Measurements from ENCODE around the gene TMEM38A.
"Not testable (repeated sequence)": the region's sequence is repeated elsewhere in the genome, so short reads cannot be mapped to it uniquely, and the experiment has no call there.

TMEM38A gene

DNA sequence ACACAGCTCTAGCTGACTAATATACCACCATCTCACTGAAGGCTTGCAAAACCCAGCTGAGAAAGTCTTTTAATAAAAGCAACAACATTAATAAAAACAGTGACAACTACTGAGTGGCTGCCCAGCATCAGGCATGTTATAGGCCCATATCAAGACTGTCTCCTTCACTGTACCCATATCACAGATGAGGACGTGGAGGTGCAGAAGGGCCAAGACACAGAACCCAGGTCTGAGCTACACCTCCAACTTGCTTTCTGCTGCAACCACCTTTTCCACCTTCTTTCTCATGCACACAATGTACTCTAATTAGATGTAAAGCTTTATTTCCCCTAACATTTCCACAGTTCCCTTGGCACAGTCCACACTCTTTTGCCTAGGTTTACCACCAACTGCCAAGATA lies 22.3 kb upstream of the TMEM38A start:
- DNase-seq, result no peak

DNA sequence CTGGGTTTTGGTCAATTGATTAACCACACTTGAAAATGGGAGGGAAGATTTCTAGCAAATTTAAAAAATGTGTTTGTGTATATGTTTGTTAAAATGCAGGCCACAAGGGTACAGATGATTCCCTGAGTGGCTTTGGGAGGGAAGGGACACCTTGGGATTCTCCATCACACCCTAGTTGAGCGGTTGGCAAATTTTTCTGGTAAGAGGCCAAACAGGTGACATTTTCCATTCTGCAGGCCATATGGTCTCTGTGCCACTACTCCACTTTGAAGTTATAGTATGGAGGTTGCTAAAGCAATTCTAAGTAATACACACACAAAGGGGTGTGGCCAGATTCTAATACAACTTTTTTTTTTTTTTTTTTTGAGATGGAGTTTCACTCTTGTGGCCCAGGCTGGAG lies 20.0 kb upstream of the TMEM38A start:
- DNase-seq, result no peak

DNA sequence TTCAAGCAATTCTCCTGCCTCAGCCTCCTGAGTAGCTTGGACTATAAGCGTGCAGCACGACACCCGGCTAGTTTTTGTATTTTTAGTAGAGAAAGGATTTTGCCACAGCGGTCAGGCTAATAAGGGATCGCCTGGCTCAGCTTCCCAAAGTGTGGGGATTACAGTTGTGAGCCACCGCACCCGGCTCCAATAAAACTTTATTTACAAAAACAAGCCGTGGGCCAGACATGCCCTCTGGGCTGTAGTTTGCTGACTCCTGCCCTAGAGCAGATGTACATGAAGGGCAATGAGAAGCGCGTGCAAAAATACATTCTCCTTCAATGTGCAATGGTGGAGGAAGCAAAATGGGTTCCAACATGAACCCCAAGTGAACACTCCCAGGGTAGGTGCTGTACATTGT lies 19.2 kb upstream of the TMEM38A start:
- no peak for DNase-seq

DNA sequence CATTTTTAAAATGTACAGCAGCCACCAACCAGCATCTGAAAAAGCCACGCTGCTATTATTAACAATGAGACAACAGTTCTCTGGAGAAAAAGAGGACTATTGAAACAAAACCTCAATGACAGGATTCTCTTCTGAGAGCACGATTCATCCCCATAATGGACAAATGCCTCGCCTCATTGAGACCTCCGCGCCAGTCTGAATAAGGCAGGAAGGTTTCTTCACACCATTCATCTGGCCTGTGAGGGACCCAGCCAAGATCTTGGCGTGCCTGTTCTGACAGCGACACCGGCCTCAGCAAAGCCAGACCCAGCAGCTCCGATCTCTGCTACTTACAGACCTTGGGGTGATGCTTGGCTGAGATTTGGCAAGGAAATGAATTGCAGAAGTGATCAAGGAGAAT lies 15.8 kb upstream of the TMEM38A start:
- no peak for DNase-seq

DNA sequence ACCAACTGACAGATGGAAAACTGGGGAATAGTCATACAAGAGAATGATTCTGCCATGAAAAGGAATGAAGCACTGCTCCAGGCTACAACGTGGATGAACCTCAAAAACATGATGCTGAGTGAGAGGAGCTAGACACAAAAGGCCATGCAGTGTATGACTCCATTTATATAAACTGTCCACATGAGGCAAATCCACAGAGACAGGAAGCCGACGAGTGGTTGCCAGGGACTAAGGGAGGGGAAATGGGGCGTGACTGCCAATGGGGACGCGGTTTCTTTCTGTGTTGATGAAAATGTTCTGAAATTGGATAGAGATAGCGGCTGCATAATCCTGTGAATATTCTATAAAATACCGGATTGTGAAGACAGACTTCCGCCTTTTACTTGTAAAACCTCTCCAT lies 11.2 kb upstream of the TMEM38A start:
- no peak for DNase-seq

DNA sequence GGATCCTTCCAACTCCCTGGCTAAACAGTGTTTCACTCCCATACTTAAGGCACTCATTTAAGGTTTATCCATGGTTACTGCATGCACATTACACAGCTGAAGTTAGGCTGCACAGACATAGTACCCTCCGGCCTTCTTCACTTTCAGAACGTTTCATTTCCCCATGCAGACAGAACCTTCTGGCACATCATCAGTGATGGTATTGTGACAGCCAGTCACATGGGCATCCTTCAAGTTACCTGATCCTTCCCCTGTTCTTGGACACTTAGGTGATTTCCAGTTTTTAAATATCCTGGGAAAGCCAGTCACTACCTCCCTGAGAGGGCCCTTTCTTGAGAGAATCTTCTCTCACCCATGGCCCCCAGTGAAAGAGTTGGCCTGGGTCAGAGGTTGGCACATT lies 10.1 kb upstream of the TMEM38A start:
- no peak for DNase-seq

DNA sequence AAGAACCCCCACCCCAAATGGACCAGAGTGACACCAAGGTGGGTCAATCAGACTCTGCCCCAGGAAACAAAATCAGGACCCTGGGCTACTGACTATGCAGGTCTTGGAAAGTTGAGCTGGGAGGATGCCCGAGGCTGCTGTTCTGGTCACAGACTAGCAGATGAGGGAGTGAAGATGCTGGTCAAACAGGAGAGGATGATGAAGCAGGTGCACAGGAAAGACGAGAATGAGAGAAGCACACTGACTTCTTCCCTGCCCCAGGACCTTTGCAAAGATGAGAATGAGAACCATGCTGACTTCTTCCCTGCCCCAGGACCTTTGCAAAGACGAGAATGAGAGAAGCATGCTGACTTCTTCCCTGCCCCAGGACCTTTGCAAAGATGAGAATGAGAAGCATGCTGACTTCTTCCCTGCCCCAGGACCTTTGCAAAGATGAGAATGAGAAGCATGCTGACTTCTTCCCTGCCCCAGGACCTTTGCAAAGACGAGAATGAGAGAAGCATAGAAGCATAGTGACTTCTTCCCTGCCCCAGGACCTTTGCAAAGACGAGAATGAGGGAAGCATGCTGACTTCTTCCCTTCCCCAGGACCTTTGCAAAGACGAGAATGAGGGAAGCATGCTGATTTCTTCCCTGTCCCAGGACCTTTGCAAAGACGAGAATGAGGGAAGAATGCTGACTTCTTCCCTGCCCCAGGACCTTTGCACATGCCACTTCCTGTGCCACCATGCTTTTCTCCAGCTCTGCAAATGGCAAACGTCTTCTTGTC lies 9.3 kb upstream of the TMEM38A start:
- DNase-seq, result not testable (repeated sequence)

DNA sequence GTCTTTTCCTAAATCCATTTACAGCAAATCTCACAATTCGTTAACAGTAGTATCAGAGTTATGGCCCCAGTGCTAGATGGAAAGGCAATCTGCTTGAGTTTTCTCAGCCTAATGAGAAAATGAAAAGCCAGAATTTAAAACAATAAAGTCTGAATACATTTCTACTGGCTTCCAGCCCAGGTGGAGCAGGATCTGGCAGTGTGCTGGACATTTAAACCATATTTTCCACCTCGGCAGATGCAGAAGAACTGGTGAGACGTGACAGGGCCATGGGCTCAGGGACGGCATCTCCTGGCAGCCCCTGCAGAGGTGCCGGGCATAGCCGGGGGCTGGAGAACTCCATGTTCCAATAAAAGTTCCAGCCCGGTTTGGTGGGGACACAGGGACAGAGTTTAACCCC lies 8.1 kb upstream of the TMEM38A start:
- DNase-seq, result no peak

DNA sequence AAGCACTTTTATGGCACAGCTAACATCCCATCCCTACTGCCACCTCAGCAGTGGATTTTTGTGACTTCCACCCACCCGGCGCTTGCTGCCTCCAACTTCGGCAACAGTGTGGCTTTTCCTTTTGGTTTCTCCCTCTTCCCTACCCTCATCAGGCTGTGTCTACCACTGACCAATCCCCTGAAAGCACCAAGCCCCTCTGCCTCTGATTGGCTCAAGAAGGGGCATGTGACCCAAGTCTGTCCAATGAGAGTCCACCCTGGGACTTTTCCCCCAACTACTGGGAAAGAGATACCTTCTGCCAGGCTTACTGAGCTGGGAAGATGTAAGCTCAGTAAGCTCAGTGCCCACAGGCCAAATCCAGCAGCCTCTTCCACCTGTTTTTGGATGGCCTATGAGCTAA lies 6.8 kb upstream of the TMEM38A start:
- DNase-seq, result no peak

DNA sequence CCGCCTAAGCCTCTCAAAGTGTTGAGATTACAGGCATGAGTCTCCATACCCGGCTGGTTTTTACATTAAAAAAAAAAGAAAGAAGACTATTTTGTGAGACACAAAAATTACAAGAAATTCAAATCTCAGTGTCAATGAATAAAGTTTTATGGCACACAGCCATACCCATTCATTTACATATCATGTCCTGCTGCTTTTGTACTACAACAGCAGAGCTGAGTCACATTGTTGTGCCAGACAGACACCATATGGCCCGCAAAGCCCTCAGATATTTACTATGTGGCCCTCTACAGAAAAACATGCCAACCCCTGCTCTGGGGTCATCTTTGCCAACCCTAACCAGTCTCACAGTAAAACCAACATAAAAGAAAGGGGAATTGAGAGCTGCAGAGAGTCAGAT lies 6.3 kb upstream of the TMEM38A start:
- DNase-seq, result no peak

DNA sequence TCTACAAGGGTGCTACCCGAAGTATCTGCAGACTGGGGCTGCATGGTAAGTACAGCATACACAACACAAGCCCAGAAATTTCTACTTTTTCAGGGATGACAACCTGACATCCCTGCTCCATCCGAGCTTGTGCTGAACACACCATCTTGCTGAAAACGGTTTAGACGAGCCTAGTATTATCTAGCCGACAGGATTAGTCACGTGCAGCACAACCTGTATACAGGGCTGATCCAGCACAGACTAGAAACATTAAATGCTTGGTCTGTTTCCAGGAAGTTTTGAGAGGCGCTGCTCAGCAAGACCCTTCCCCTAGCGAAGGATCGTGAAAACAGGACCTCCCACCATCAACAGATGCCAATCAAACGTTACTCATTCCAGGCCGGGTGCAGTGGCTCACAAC lies 5.2 kb upstream of the TMEM38A start:
- no peak for DNase-seq

DNA sequence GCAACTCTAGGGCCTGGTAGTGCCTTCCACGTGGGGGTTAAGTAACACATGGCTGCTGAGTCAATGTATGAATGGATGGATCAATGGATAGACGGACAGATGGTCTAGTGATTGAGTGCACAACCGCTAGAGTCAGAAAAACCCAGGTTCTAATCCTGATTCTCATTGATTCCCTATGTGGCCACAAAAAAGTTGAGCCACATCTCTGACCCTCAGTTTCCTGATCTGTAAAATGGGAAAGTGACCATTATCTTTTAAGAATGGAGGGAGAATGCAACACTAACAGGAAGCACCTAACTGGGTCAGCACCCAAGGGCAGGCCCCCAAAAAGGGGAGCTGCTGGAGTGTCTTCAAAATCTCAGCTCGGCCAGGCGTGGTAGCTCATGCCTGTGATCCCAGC lies 3.6 kb upstream of the TMEM38A start:
- no peak for DNase-seq

DNA sequence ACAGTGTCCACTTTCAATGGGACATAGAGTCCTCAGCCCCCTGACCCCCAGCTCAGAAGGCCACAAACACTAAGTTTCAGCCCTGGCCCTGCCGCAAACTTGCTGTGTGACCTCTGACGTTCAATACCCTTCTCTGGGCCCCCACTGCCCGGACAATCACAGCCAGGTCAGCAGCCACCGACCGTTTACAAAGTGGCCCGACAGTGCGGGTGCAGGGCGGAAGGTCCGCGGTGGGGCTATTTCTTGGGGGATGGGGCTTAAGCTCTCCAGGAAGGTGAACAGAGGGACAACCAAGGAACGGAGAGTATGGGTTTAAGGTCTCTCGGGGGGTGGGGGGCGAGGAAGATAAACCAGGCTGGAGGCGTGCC lies 1.5 kb upstream of the TMEM38A start:
- DNase-seq, result no peak

DNA sequence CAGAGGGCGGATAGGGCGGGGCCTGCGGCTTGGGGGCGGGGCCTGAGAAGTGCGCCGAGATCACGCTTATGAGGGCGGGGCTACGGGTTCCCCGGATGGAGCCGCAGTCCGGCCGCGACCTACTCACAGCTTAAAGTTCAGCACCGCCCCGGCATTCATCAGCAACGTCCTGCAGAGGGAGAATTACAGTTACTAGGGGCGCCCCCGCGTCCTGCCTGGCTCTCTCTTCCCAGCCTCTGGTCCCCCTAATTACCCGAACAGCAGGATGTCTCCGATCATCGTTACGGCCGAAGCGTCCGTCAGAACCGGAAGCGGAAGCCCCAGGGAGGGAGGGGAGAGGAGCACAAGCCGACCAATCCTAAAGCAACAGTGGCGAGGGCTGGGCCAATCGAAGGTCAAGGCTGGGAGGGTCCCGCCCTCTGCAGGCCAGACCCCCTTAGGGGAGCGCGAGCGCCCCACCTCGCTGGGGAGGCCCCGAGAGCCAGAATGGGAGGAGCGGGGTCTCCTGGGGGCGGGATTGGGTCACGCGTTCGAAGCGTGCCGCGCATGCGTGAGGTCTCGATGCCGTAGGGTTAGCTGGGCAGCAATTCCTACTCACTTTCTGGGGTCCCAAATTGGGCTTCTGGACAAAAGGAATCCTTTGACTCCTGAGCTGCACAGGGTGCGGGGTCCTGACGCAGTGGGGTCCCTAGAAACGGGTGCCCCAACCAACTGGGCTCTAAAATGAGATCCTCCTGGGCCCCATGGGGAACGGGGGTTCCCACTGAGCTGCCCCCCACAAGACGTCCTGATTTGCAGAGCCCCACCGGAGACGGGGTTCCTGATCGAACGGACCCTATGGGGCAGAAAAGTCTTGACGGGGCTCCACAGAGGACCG lies 869 bp upstream of the TMEM38A start, which contains the start of gene SMIM7:
TSS of gene SMIM7 (minus strand) at position 313 of the 877 bp plus-strand sequence. CDS start at position 279, 34 bp downstream.
- peak; percentile 96 for DNase-seq

DNA sequence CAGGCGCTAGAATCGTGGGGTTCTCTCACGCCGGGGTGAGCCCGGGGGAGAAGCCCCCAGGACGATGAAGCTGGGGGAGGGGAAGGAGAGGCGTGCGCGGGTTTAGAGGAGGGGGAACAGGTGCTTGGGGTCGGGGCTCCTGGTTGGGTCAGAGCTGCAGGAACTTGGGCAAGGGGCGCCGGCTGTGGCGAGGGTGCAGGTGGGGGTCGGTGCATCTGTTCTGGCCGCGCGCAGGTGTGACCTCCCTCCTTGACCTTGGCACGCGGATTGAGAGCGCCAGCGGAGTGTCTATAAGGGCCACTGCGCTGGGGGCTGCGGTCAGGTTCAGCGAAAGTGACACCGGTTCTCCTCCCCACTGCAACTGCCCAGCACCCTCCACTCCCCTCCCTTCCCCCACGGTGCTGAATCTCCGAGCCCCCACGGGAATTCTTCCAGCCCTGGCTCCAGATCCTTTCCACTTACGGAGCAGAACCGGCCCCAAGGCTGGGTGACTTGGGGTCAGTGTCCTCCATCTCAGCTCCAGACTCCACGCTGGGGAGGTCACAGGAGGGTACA lies 618 bp downstream of the TMEM38A start:
- peak; percentile 1 for DNase-seq

DNA sequence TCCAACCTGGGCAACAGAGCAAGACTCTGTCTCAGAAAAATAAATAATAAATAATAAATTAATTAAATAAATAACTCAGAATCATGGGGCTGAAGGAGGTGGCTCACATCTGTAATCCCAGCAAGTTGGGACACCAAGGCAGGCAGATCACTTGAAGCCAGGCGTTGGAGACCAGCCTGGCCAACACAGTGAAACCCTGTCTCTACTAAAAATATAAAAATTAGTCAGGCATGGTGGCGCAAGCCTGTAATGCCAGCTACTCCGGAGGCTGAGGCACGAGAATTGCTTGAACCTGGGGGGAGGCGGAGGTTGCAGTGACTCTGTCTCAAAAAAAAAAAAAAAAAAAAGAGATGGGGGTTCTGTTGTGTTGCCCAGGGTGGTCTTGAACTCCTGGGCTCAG lies 7.2 kb downstream of the TMEM38A start:
- no peak for DNase-seq

DNA sequence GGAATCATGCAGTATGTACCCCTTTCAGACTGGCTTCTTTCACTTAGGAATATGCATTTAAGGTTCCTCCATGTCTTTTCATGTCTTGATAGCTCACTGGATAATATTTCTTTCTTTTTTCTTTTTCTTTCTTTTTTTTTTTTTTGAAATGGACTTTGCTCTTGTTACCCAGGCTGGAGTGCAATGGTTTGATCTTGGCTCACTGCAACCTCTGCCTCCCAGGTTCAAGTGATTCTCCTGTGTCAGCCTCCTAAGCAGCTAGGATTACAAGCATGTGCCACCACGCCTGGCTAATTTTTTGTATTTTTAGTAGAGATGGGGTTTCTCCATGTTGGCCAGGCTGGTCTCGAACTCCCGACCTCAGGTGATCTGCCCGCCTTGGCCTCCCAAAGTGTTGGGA lies 7.8 kb downstream of the TMEM38A start:
- not testable (repeated sequence) for DNase-seq

DNA sequence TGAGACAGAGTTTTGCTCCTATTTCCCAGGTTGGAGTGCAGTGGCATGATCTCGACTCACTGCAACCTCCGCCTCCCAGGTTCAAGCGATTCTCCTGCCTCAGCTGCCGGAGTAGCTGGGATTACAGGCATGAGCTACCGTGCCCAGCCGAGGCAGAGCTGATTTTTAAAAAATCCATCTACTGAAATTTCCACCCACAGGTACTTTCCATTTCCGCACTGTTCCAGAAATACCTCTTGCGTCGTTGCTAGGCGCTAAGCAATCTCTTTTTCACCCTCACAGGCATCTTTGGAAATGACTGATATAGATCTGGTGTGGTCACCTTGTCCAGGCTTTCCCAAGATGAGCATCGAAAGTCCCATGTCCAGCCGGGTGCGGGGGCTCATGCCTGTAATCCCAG lies 9.4 kb downstream of the TMEM38A start:
- no peak for DNase-seq

DNA sequence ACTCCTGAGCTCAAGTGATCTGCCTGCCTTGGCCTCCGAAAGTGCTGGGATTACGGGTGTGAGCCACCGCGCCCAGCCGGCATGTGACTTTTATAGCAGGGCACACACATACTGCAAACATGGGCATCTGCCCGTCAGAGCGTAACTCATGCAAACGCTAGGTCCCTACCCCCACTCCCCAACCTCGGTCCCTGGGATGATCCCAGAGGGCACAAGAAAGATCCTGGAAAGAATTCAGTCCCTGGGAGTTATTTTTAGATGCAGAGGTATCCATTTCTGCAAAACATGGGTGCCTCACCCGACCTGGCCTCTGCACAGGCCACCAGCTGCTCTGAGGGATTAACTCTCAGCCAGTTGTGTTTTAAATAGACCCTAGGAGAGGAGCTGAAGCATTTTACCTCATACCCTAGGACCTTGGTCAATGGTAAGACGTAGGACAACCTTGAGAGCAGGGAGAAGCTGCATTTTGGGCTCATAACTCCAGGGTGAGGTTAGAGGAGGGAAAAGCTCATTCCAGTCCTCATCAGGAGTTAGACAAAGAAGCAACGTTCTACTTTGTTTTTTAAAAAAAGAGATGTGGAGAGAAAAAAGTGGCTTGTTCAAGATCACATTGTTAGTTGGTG lies 10.8 kb downstream of the TMEM38A start:
- DNase-seq, result no peak

DNA sequence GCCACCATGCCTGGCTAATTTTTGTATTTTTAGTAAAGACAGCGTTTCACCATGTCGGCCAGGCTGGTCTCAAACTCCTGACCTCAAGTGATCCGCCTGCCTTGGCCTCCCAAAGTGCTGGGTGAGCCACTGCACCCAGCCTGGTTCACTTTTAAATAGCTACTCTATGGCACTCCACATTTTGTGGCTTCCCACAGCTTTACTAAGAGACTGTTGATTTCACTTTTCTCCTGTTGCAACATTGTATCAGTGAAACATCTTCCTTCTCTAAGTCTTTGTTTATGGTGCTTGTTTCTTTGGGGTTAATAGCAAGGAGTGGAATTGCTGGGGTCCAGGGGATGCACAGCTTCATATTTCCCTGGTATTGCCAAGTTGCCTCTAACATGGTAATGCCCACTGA lies 12.3 kb downstream of the TMEM38A start:
- DNase-seq, result no peak

DNA sequence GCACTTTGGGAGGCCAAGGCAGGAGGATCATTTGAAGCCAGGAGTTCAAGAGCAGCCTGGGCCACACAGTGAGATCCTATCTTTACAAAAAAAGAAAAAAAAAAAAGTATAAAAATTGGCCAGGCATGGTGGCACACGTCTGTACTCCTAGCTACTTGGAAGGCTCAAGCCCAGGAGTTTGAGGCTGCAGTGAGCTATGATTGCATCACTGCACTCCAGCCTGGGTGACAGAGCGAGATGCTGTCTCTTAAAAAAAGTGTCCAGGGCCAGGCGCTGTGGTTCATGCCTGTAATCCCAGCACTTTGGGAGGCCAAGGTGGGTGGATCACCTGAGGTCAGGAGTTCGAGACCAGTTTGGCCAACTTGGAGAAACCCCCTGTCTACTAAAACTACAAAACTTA lies 12.9 kb downstream of the TMEM38A start:
- not testable (repeated sequence) for DNase-seq

DNA sequence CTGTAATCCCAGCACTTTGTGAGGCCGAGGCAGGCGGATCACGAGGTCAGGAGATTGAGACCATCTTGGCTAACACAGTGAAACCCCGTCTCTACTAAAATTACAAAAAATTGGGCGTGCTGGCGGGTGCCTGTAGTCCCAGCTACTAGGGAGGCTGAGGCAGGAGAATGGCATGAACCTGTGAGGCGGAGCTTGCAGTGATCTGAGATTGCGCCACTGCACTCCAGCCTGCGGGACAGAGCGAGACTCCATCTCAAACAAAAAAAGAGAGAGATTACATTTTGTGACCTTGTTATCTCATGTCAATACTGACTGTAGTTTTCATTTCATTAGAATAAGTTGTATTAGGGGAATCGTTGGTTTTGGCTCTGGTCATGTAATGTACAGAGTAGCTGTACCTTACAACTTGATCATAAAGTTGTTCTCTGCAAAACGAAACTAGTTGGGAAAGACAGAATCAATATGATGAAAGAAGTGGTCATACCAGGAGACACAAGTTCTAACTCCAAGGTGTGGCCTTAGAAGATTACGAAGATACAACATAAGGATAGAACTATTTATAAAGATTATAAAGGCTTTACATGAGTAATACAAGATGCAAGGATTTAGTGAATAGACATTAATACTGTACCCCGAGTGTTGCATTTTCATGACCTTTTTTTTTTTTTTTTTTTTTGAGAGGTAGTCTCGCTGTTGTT lies 15.3 kb downstream of the TMEM38A start:
- DNase-seq, result no peak

DNA sequence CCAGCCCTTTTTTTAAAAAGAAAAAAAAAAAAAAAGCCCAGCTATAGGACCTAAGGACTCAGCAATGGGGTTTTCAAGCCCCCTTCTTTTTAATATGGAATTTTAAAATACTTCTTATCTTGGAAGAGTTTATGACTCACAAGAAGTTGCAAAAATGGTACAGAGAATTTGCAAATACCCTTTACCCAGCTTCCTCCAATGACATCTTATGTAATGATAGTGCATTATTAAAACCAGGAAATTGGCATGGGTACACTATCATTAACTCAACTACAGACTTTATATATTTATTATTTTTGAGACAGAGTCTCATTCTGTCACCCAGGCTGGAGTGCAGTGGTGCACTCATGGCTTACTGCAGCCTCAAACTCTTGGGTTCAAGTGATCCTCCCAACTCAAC lies 16.1 kb downstream of the TMEM38A start:
- DNase-seq, result no peak
